Transverse colon (tissue), 4 donors: ENCODE measurements around the gene CUL1. TPM values are rescaled to one million over a fixed set of nuclear protein-coding genes. Genes with fewer than 3 reads are reported as not detected.

Experiments
- DNase-seq: peaks from one replicate; pipeline ENCODE4 v3.0.0-alpha.2; 2019
- H3K27ac ChIP-seq, 4 donors: fragments of 200-600 bp; sonication (generic); 2 replicates each; pipeline ENCODE4 v1.5.1; 2016 to 2018; ENCODE audit warnings: inconsistent platforms in 4 of 4
- H3K27me3 ChIP-seq: fragments of 200-600 bp; sonication (generic); 2 replicates; pipeline ENCODE4 v1.5.1; 2017; ENCODE audit warnings: inconsistent platforms
- H3K36me3 ChIP-seq, 4 donors: fragments of 200-600 bp; sonication (generic); 2 replicates each; pipeline ENCODE4 v1.5.1; 2017 to 2019; ENCODE audit warnings: inconsistent platforms in 4 of 4
- H3K4me1 ChIP-seq, 4 donors: fragments of 200-600 bp; sonication (generic); 2 replicates each; pipeline ENCODE4 v1.5.1; 2017 to 2020; ENCODE audit warnings: inconsistent platforms in 4 of 4
- H3K4me3 ChIP-seq, 4 donors: fragments of 200-600 bp; sonication (generic); 1 replicate in 1 of 4; 2 replicates in 3 of 4; pipeline versions ENCODE4 v1.5.1 to v1.6.1; 2017 to 2019; ENCODE audit warnings: inconsistent platforms in 4 of 4
- H3K9me3 ChIP-seq, 2 donors: fragments of 200-600 bp; sonication (generic); 2 replicates each; pipeline ENCODE4 v1.5.1; 2017 to 2019; ENCODE audit warnings: inconsistent platforms in 2 of 2
- EP300 ChIP-seq: sonication (generic); formaldehyde crosslinking; IDR thresholded peaks from one replicate; pipeline ENCODE4 v1.6.1; 2017; ENCODE audit warnings: antibody characterized with exemption, low read depth
- POLR2A ChIP-seq: fragments of 450-650 bp; IDR thresholded peaks from one replicate; pipeline ENCODE4 v1.6.1; 2016; ENCODE audit warnings: antibody characterized with exemption, mild to moderate bottlenecking, moderate library complexity
- POLR2AphosphoS5 ChIP-seq, 3 donors: sonication (generic); formaldehyde crosslinking; IDR thresholded peaks; one replicate each; pipeline ENCODE4 v1.6.1; 2016; ENCODE audit warnings: antibody characterized with exemption in 3 of 3
- WGBS, 2 donors: methylation state at CpG; one replicate each; pipeline ENCODE4 v1.1.5; 2018; ENCODE audit warnings: low coverage in 1 of 2; 5-methylcytosine and 5-hydroxymethylcytosine counted together
- in situ Hi-C, 4 donors: fragments of 200-750 bp; cut with MboI; loops; one replicate each; pipeline versions ENCODE4 v1.15.0 to v1.15.1; 2017; ENCODE audit warnings: low sequenced_read_pairs in 3 of 4, low pct_ligation_motif_present in 1 of 4, low pct_unique_long_range_greater_than_20kb in 1 of 4
- intact Hi-C: fragments of 100-400 bp; cut with DNase I; formaldehyde crosslinking; loops from one replicate; pipeline ENCODE4 v1.15.1; 2023; ENCODE audit warnings: low total_unique reads
- total RNA-seq, 4 donors: library from RNA; depleted of rRNA; stranded (reverse); fragments of >200 nt; gene quantifications; one replicate each; pipeline ENCODE4 v1.1.0, GENCODE V29; 2016
- TF ChIP-seq, protein P1 (sequence below), 5 experiments: fragments of 200-600 bp in 3 of 5; fragments of 450-650 bp in 2 of 5; sonication (generic) in 3 of 5; IDR thresholded peaks; 1 replicate in 2 of 5; 2 replicates in 3 of 5; pipeline ENCODE4 v1.5.1; 2016 to 2017; ENCODE audit warnings: antibody characterized with exemption in 5 of 5, inconsistent platforms in 3 of 5, mild to moderate bottlenecking in 2 of 5, moderate library complexity in 1 of 5

The CUL1 gene
- total RNA-seq, 4 donors from 2014 or later = 17.6 to 44.6 (median 28.8) TPM

DNA sequence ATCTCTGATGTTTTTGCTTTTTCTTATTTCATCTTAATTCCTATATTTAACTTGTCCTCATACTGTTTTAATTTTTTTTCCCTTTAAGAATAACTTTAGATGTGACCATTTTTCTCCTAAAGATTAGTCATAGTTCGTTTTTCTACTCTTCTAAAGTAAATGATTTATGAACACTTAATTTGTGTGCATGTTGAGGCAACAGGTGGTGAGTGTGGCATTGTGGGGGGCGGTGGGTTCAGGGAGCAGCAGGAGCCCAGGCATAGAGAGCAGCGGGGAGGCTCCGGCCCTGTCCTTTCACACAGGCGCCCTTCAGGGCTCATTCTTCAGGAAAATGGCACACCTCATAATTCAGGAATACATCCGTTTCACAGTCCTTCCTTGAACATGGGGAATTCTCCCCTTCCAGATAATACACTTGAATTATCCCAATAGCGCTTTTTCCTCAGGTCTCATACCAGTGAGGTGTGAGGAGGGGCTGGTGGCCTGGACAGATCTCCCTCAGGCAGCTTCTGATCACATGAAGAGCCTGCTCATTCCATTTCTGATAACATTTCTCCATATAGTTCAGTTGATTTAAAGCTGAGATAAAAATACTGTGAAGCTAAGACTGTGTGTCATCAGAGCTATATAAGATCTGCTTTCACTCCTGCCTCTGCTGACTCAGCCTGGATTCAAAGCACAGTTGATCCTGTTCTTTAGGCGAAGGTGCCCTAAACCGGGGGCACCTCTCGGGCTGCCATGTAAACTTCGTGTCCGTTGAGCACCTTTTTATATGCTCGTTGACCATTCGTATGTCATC, 40.2 kb downstream of the CUL1 start:
- no peaks in the 10 kb centered on the region for H3K27me3 ChIP-seq
- no peak for TF ChIP-seq POLR2A
- no peak for TF ChIP-seq EP300
- no peak for TF ChIP-seq POLR2AphosphoS5 (IDR thresholded peaks at IDR 0.05)
- TF ChIP-seq, protein P1, sequence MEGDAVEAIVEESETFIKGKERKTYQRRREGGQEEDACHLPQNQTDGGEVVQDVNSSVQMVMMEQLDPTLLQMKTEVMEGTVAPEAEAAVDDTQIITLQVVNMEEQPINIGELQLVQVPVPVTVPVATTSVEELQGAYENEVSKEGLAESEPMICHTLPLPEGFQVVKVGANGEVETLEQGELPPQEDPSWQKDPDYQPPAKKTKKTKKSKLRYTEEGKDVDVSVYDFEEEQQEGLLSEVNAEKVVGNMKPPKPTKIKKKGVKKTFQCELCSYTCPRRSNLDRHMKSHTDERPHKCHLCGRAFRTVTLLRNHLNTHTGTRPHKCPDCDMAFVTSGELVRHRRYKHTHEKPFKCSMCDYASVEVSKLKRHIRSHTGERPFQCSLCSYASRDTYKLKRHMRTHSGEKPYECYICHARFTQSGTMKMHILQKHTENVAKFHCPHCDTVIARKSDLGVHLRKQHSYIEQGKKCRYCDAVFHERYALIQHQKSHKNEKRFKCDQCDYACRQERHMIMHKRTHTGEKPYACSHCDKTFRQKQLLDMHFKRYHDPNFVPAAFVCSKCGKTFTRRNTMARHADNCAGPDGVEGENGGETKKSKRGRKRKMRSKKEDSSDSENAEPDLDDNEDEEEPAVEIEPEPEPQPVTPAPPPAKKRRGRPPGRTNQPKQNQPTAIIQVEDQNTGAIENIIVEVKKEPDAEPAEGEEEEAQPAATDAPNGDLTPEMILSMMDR (IDR thresholded peaks at IDR 0.05) = no peak
- intact Hi-C loops = no loop called here
- peaks cover 0 to 35% (median 11%) of the 10 kb centered on the region in 4 donors for H3K36me3 ChIP-seq
- 88 to 89% methylated on average over 12 to 14 of the region's 14 CpGs for WGBS, 2 donors
- peaks cover 0 to 4% (median 0%) of the 10 kb centered on the region in 4 donors for H3K4me1 ChIP-seq
- DNase-seq = no peak
- no peaks in the 10 kb centered on the region for H3K9me3 ChIP-seq
- no peak overlapping the region for H3K27ac ChIP-seq
- H3K4me3 ChIP-seq = no peak overlapping the region
- in situ Hi-C loops = no loop called here

DNA sequence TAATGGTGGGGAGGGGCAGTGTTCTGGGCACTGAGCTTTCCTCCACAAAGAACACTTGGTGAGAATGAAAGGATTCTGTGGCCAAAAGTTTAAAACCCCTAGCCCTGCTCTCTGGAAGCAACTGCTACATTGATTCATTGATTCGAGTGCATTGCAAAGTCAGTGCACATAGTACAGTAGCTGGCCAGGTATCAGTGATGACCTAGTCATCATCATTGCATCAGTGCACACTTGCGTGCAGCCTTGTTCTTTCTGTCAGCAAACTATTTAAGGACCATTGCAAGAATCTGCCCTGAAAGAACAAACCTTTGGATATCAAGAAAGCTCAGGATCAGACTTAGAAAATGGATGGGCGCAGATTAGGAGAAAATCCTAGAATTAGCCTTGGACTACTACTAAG, 47.4 kb downstream of the CUL1 start:
- in situ Hi-C loops (no loop called here), intact Hi-C loops (no loop called here)
- WGBS, 2 donors = 60 to 98% methylated on average over 1 to 3 of the region's 3 CpGs
- Histone ChIP-seq H3K9me3 (no peaks in the 10 kb centered on the region), H3K27me3 (no peaks in the 10 kb centered on the region), H3K36me3 (peaks cover 0 to 3% (median under 1%) of the 10 kb centered on the region in 4 donors), H3K27ac (no peak overlapping the region), H3K4me1 (no peaks in the 10 kb centered on the region), H3K4me3 (no peak overlapping the region)
- no peak for TF ChIP-seq POLR2A
- no peak for TF ChIP-seq EP300
- TF ChIP-seq, protein P1 (IDR thresholded peaks at IDR 0.05) = no peak
- no peak for TF ChIP-seq POLR2AphosphoS5 (IDR thresholded peaks at IDR 0.05)
- no peak for DNase-seq

DNA sequence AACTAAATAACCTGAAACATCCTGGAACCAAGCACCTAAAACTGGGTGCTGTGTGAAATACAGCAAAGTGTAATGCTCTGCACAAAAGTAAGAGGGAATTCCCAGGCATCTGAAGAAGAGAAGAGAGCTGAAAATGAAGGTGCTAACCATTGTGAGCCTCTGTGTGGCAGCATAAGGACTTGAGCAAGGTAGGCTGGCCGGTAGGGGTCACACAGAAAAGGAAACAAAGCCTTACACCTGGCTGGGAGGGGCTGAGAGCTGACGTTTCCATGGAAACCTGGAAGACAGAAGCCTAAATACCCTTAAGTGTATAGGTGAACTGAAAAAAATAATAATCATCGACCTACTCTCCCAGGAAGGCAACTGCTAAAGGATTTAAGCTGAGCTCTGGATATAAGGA, 48.6 kb downstream of the CUL1 start:
- H3K27me3 ChIP-seq = no peaks in the 10 kb centered on the region
- no peaks in the 10 kb centered on the region for H3K9me3 ChIP-seq
- H3K4me1 ChIP-seq = no peaks in the 10 kb centered on the region
- no peak overlapping the region for H3K27ac ChIP-seq
- in situ Hi-C loops (no loop called here), intact Hi-C loops (no loop called here)
- DNase-seq = no peak
- no peaks in the 10 kb centered on the region for H3K36me3 ChIP-seq
- 44 to 59% methylated on average over 3 of the region's 3 CpGs for WGBS, 2 donors
- no peak overlapping the region for H3K4me3 ChIP-seq
- TF ChIP-seq, protein P1 (IDR thresholded peaks at IDR 0.05) = no peak
- TF ChIP-seq POLR2AphosphoS5 (IDR thresholded peaks at IDR 0.05) (no peak), POLR2A (no peak), EP300 (no peak)

DNA sequence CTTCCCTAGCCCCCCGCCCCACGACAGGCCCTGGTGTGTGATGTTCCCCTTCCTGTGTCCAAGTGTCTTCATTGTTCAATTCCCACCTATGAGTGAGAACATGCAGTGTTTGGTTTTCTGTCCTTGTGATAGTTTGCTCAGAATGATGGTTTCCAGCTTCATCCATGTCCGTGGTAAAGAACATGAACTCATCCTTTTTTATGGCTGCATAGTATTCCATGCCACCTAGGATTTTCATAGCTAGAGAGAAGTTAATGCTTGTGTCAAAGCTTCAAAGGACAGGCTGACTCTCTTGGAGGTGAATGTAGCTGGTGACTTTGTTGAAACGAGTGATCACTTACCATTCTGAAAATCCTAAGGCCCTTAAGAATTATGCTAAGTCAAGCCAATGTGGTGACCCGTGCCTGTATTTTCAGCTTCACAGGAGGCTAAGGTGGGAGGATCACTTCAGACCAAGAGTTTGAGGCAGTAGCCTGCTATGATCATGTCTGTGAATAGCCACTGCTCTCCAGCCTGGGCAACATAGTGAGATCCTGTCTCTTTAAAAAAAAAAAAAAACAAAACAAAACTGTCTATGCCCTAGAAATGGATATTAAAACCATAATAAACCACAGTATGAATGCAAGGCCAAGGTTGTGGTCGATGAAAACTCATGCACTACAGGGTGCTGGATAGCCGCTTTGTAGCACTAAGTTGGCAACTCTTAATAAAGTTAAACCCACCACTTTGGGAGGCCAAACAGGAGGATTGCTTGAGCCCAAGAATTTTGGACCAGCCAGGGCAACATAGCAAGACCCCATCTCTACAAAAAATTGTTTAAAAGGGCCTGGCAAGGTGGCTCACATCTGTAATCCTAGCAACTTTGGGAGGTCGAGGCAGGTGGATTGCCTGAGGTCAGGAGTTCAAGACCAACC, 52.0 kb downstream of the CUL1 start:
- no peak overlapping the region for H3K27ac ChIP-seq
- no peaks in the 10 kb centered on the region for H3K4me1 ChIP-seq
- H3K36me3 ChIP-seq = no peaks in the 10 kb centered on the region
- in situ Hi-C loops = no loop called here
- no peak for TF ChIP-seq POLR2AphosphoS5 (IDR thresholded peaks at IDR 0.05)
- 72 to 98% methylated on average over 4 to 8 of the region's 8 CpGs for WGBS, 2 donors
- intact Hi-C loops = no loop called here
- no peaks in the 10 kb centered on the region for H3K9me3 ChIP-seq
- H3K4me3 ChIP-seq = no peak overlapping the region
- H3K27me3 ChIP-seq = no peaks in the 10 kb centered on the region
- no peak for DNase-seq
